ENCODE results near the gene SCAPER. TPM values are rescaled to one million over a fixed set of nuclear protein-coding genes. Genes with fewer than 3 reads are reported as not detected.
A peak's percentile ranks its signal among the peaks of the same experiment; 100 is the strongest.

SCAPER gene
- total and polyA plus RNA-seq, 8 donors: 3.0 to 23.8 (median 14.2) TPM

- DNase-seq: no peak
- no peak for ATAC-seq
- Histone ChIP-seq H3K9me3 (no peaks in the 10 kb centered on the region), H3K27ac (no peak overlapping the region), H3K36me3 (peaks cover 0 to 4% (median 0%) of the 10 kb centered on the region in 3 donors), H3K27me3 (peaks cover 7 to 46% (median 18%) of the 10 kb centered on the region in 4 donors), H3K4me1 (peaks cover 0 to 6% (median 0%) of the 10 kb centered on the region in 3 donors), H3K4me3 (no peak overlapping the region)
- no peak for FAIRE-seq
- TF ChIP-seq, protein P1, sequence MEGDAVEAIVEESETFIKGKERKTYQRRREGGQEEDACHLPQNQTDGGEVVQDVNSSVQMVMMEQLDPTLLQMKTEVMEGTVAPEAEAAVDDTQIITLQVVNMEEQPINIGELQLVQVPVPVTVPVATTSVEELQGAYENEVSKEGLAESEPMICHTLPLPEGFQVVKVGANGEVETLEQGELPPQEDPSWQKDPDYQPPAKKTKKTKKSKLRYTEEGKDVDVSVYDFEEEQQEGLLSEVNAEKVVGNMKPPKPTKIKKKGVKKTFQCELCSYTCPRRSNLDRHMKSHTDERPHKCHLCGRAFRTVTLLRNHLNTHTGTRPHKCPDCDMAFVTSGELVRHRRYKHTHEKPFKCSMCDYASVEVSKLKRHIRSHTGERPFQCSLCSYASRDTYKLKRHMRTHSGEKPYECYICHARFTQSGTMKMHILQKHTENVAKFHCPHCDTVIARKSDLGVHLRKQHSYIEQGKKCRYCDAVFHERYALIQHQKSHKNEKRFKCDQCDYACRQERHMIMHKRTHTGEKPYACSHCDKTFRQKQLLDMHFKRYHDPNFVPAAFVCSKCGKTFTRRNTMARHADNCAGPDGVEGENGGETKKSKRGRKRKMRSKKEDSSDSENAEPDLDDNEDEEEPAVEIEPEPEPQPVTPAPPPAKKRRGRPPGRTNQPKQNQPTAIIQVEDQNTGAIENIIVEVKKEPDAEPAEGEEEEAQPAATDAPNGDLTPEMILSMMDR (IDR thresholded peaks at IDR 0.05): no peak
- 92 to 94% methylated on average over 13 of the region's 13 CpGs for WGBS, 2 donors
- intact Hi-C loops (cut with DNase I): no loop called here
Measured at GRCh38 chr15:76347482-76348055, 557.6 kb downstream of the SCAPER start.

DNA sequence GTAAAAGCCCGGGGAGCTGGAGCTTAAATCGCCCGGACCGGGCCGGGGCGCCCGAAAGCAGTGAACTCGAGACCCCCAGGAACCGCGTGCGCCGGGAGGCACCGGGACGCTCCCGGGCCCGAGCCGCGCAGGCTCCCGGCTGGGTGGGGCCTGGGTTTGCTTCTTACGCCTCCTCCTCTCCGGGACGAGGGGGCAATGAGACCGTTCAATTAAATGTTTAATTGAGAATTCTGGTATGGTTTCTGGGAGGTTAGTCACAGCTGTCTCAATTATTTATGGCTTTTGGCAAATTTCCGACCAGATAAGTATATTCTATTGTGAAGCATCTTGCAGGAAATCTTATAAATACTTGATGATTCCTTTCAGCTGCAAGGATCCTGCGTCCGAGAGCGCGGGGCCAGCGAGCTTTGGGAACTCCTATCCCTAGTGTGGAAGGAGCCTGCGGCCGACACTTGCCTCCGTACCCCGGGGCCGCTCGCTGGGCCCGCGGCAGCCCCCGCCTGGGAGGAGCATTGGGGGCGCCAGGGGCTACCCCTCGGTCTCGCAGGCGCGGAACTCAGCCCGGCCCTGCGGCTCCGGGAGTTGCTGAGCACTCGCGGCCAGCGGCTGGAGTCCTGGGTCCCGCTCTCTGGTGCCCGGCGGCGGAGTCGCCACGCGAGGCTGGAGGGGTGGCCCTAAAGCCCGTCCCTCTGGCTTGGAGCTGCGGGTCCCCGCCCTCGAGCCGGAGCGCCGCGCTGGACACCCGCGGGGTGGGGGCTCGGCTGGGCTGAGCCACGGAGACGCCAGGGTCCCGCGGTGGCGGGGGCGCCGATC is 558.3 kb downstream of the SCAPER start:
- WGBS, 2 donors: 26 to 34% methylated on average over 73 to 74 of the region's 74 CpGs
- peaks cover 9 to 53% (median 22%) of the 10 kb centered on the region in 4 donors for H3K27me3 ChIP-seq
- no peak overlapping the region for H3K27ac ChIP-seq
- H3K4me3 ChIP-seq: peak overlapping the region; percentile 26 to 53 (median 32)
- peaks cover 0 to 4% (median 0%) of the 10 kb centered on the region in 3 donors for H3K36me3 ChIP-seq
- H3K9me3 ChIP-seq: no peaks in the 10 kb centered on the region
- peaks cover 0 to 10% (median 0%) of the 10 kb centered on the region in 3 donors for H3K4me1 ChIP-seq
- intact Hi-C loops (cut with DNase I): no loop called here
- ATAC-seq (peak in 3 of 4 donors; percentile 26 to 37 (median 29)), FAIRE-seq (no peak), DNase-seq (no peak)
- TF ChIP-seq, protein P1 (IDR thresholded peaks at IDR 0.05): no peak

- H3K4me3 ChIP-seq: peak overlapping the region; percentile 26 to 53 (median 32)
- no peak overlapping the region for H3K27ac ChIP-seq
- H3K9me3 ChIP-seq: no peaks in the 10 kb centered on the region
- peaks cover 0 to 4% (median 0%) of the 10 kb centered on the region in 3 donors for H3K36me3 ChIP-seq
- peaks cover 0 to 15% (median 0%) of the 10 kb centered on the region in 3 donors for H3K4me1 ChIP-seq
- 4 to 6% methylated on average over 58 to 65 of the region's 65 CpGs for WGBS, 2 donors
- peak in 3 of 4 donors; percentile 48 to 59 (median 56) for ATAC-seq
- peak in 1 of 6 donors; percentile 66 for DNase-seq
- peaks cover 9 to 59% (median 22%) of the 10 kb centered on the region in 4 donors for H3K27me3 ChIP-seq
- intact Hi-C loops (cut with DNase I): no loop called here
- TF ChIP-seq, protein P1 (IDR thresholded peaks at IDR 0.05): no peak
- no peak for FAIRE-seq
Measured at GRCh38 chr15:76345880-76346668, 559.1 kb downstream of the SCAPER start.

DNA sequence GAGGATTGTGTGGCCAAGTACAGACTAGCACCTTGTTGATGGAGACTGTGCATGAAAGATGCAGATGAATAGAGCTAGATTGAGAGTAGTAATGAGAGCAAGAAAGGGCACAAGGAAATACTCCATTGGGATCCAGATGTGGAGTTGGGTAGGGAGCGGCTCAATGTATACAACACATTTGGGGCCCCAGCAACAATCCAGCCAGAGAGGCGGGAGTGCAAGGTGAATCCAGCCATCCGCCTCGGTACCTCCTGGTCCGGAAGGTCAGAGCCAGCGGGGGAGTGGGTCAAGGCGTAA is 559.6 kb downstream of the SCAPER start:
- Histone ChIP-seq H3K27me3 (peaks cover 9 to 60% (median 22%) of the 10 kb centered on the region in 4 donors), H3K4me3 (peak overlapping the region in 1 of 4 donors; percentile 53), H3K36me3 (peaks cover 0 to 4% (median 0%) of the 10 kb centered on the region in 3 donors), H3K4me1 (peaks cover 0 to 20% (median 0%) of the 10 kb centered on the region in 3 donors), H3K9me3 (no peaks in the 10 kb centered on the region), H3K27ac (no peak overlapping the region)
- FAIRE-seq: no peak
- 30 to 36% methylated on average over 7 of the region's 7 CpGs for WGBS, 2 donors
- no peak for ATAC-seq
- no peak for DNase-seq
- TF ChIP-seq, protein P1 (IDR thresholded peaks at IDR 0.05): no peak
- intact Hi-C loops (cut with DNase I): no loop called here
